Upper lobe of left lung (tissue), 4 donors: ENCODE data around the gene CA5A.

Experiments
- CTCF ChIP-seq, 6 experiments: fragments of 450-650 bp in 4 of 6; fragments of 200-600 bp in 2 of 6; sonication (generic) in 2 of 6; IDR thresholded peaks; one replicate each; pipeline ENCODE4 v1.5.1; 2016 to 2019; ENCODE audit warnings: antibody characterized with exemption in 6 of 6
- POLR2A ChIP-seq, 4 donors: fragments of 450-650 bp; IDR thresholded peaks; one replicate each; pipeline ENCODE4 v1.5.1; 2016 to 2017; ENCODE audit warnings: antibody characterized with exemption in 4 of 4, mild to moderate bottlenecking in 2 of 4
- POLR2AphosphoS5 ChIP-seq, 2 donors: sonication (generic); formaldehyde crosslinking; IDR thresholded peaks; one replicate each; pipeline ENCODE4 v1.5.1; 2017; ENCODE audit warnings: antibody characterized with exemption in 2 of 2

GRCh38 chr16:87844809-87845208 lies 91.5 kb downstream of the CA5A start:
- no peak for TF ChIP-seq POLR2A (IDR thresholded peaks at IDR 0.05)
- TF ChIP-seq POLR2AphosphoS5 (IDR thresholded peaks at IDR 0.05): no peak
- TF ChIP-seq CTCF (IDR thresholded peaks at IDR 0.05): no peak
